ENCODE results near the gene EVL. TPM values are rescaled to one million over a fixed set of nuclear protein-coding genes. Genes with fewer than 3 reads are reported as not detected.
A peak's percentile ranks its signal among the peaks of the same experiment; 100 is the strongest.

Gene EVL
- total and polyA plus RNA-seq, 2 of the 8 experiments (the other 6 are each of a cell fraction or from before 2014, with no cell fraction given): 30.7 to 64.6 TPM

GRCh38 chr14:100144645-100144995 lies 79.4 kb downstream of the EVL start:
- Histone ChIP-seq H3K9ac (replicated peaks in 1 of 4; ENCODE audit: extremely low read depth in 1 of 4, low read depth in 3 of 4, low read length in 3 of 4) (no peak overlapping the region), H3K4me1 (replicated peaks in 1 of 4; ENCODE audit: control insufficient read depth in 3 of 4, insufficient read depth in 4 of 4, low read length in 3 of 4) (peaks cover 0 to 11% (median 5%) of the 10 kb centered on the region in 4 experiments; a peak in 5 of 7 replicates), H4K8ac (ENCODE audit: extremely low read depth, insufficient read depth, low read length) (peak overlapping the region; percentile 60; the same call in 1 of the 2 replicates), H3K18ac (ENCODE audit: extremely low read depth, low read length) (no peak overlapping the region), H3K23me2 (ENCODE audit: low read depth, low read length) (no peaks in the 10 kb centered on the region), H3K4ac (replicated peaks; ENCODE audit: insufficient read length, low read depth, low read length) (no peak overlapping the region), H3K56ac (replicated peaks; ENCODE audit: insufficient read length, low read depth, low read length) (no peak overlapping the region), H2AFZ (ENCODE audit: low read length) (no peak overlapping the region), H3K79me1 (ENCODE audit: low read depth, low read length) (peaks cover under 1% of the 10 kb centered on the region; the same call in 1 of the 2 replicates), H3K79me2 (ENCODE audit: control insufficient read depth in 1 of 2, insufficient read depth in 2 of 2, low read length in 2 of 2) (no peaks in the 10 kb centered on the region; a peak in 1 of 4 replicates), H3K4me2 (ENCODE audit: insufficient read depth in 1 of 2, low read depth in 2 of 2, low read length in 2 of 2) (no peak overlapping the region), H3K14ac (ENCODE audit: insufficient read length) (no peak overlapping the region), H3K9me3 (ENCODE audit: insufficient read depth in 2 of 2, low read depth in 1 of 2, low read length in 1 of 2) (no peaks in the 10 kb centered on the region), H3K36me3 (ENCODE audit: control insufficient read depth in 2 of 4, insufficient read depth in 4 of 4, low read length in 3 of 4) (0 out of 8 replicates have a peak, but pooled peaks cover 0 to 3% (median 0%) of the 10 kb centered on the region in 4 experiments), H2BK120ac (replicated peaks; ENCODE audit: low read depth, low read length) (no peak overlapping the region), H2BK12ac (ENCODE audit: low read depth, low read length) (no peak overlapping the region), H4K20me1 (replicated peaks in 1 of 2; ENCODE audit: control insufficient read depth in 1 of 2, insufficient read depth in 2 of 2, low read length in 2 of 2) (peaks cover 0 to 8% of the 10 kb centered on the region in 2 experiments), H2BK15ac (ENCODE audit: low read length) (no peak overlapping the region), H4K5ac (ENCODE audit: insufficient read length, low read depth, low read length) (no peak overlapping the region), H3K4me3 (ENCODE audit: extremely low read depth in 1 of 4, insufficient read depth in 2 of 4, low read depth in 3 of 4, low read length in 4 of 4) (no peak overlapping the region), H2AK5ac (ENCODE audit: low read depth, low read length) (no peak overlapping the region), H3K27ac (ENCODE audit: low read depth, low read length) (no peak overlapping the region; the same call in 1 of the 2 replicates), H3K23ac (ENCODE audit: insufficient read length) (no peak overlapping the region), H2BK5ac (ENCODE audit: low read depth, low read length) (no peak overlapping the region), H2BK20ac (ENCODE audit: low read length) (no peak overlapping the region), H4K91ac (replicated peaks; ENCODE audit: insufficient read length, low read length) (no peak overlapping the region), H3K27me3 (replicated peaks in 1 of 4; ENCODE audit: control insufficient read depth in 3 of 4, extremely low read depth in 1 of 4, insufficient read depth in 3 of 4, low read length in 3 of 4) (no peaks in the 10 kb centered on the region)
- no peak for TF ChIP-seq USF2 (IDR thresholded peaks at IDR 0.05; ENCODE audit: low read length)
- no peak for TF ChIP-seq BRCA1 (IDR thresholded peaks at IDR 0.05; ENCODE audit: low read depth, low read length)
- TF ChIP-seq CBX5 (IDR thresholded peaks at IDR 0.05; ENCODE audit: low read depth, low read length): no peak
- no peak for TF ChIP-seq TAF7 (optimal IDR thresholded peaks at IDR 0.05; ENCODE audit: borderline replicate concordance, low read depth, low read length)
- no peak for TF ChIP-seq SIN3A (conservative IDR thresholded peaks at IDR 0.05 in 1 of 2, IDR thresholded peaks at IDR 0.05 in 1 of 2; ENCODE audit: low read depth in 1 of 2, low read length in 2 of 2)
- TF ChIP-seq YY1 (IDR thresholded peaks at IDR 0.05; ENCODE audit: low read depth, low read length): no peak
- no peak for TF ChIP-seq SIX5 (IDR thresholded peaks at IDR 0.05; ENCODE audit: low read depth, low read length)
- TF ChIP-seq TCF12 (IDR thresholded peaks at IDR 0.05; ENCODE audit: low read depth, low read length): no peak
- TF ChIP-seq EP300 (IDR thresholded peaks at IDR 0.05; ENCODE audit: borderline replicate concordance in 1 of 2, low read depth in 2 of 2, low read length in 2 of 2): no peak
- no peak for TF ChIP-seq KDM4A (IDR thresholded peaks at IDR 0.05; ENCODE audit: low read depth, low read length, severe bottlenecking)
- no peak for TF ChIP-seq FOSL1 (IDR thresholded peaks at IDR 0.05; ENCODE audit: insufficient read depth, low read depth, low read length)
- TF ChIP-seq TBP (IDR thresholded peaks at IDR 0.05; ENCODE audit: low read depth, low read length): no peak
- CTCF ChIA-PET (ENCODE audit: partially characterized antibody): interaction anchor here (1.7 to 22.9 kb wide), 2 partner anchors 10 to 49 kb away, joined by 5 to 307 read pairs; partner anchors contain the start of gene DEGS2
- DNase-seq (ENCODE audit: low read depth in 1 of 2, low spot score in 2 of 2) (no peak), FAIRE-seq (no peak)
- POLR2A ChIA-PET (ENCODE audit: partially characterized antibody): interaction anchor here (1.4 kb wide), 1 partner anchor 9 kb away, joined by 4 read pairs; no protein-coding TSS in a partner anchor
- 88% methylated on average over 4 of the region's 4 CpGs; no CpG with 5 or more reads in 1 of the 2 experiments for WGBS, 2 experiments (ENCODE audit: extremely low coverage in 1 of 2, insufficient coverage in 1 of 2, insufficient read length in 1 of 2, insufficient replicate concordance in 2 of 2, low coverage in 1 of 2, low lambda C conversion rate in 2 of 2, missing lambda C conversion rate in 1 of 2)

Measured in H1 (cell line).